K562 (cell line): ENCODE measurements around the gene STAT4. TPM values are rescaled to one million over a fixed set of nuclear protein-coding genes. Genes with fewer than 3 reads are reported as not detected.

ENCODE experiments used
- FOXK2 ChIP-seq, 2 experiments: fragments of 450-650 bp; IDR thresholded peaks in 1 of 2; conservative IDR thresholded peaks in 1 of 2; 2 replicates each; pipeline ENCODE4 v1.6.1; 2016; ENCODE audit warnings: low read depth in 2 of 2, mild to moderate bottlenecking in 1 of 2
- GTF2A2 ChIP-seq: IDR thresholded peaks from 2 replicates; pipeline ENCODE4 v1.6.1; 2016; ENCODE audit warnings: mild to moderate bottlenecking, missing genetic modification characterization, missing compliant biosample characterization
- MYC ChIP-seq, 2 experiments: fragments of 250-450 bp in 1 of 2; sonication (Bioruptor Pico) in 1 of 2; IDR thresholded peaks; 2 replicates each; pipeline versions ENCODE4 v1.5.1 to v1.6.1; 2012 to 2021; ENCODE audit warnings: low read depth in 2 of 2, borderline replicate concordance in 1 of 2, improper control_type of control experiment in 1 of 2, low read length in 1 of 2, mild to moderate bottlenecking in 1 of 2, moderate library complexity in 1 of 2
- TAF1 ChIP-seq: IDR thresholded peaks from 2 replicates; pipeline ENCODE4 v1.6.1; 2011; ENCODE audit warnings: mild to moderate bottlenecking, low read length, moderate library complexity; ENCODE audit not compliant: insufficient read depth, control insufficient read depth, severe bottlenecking; ENCODE audit errors: extremely low read depth
- TAF9B ChIP-seq: fragments of 450-650 bp; IDR thresholded peaks from 2 replicates; pipeline ENCODE4 v1.6.1; 2018; ENCODE audit warnings: mild to moderate bottlenecking; ENCODE audit not compliant: partially characterized antibody
- ZNF780A ChIP-seq: fragments of 250-450 bp; sonication (Bioruptor Pico); IDR thresholded peaks from 2 replicates; pipeline ENCODE4 v1.5.0; 2021; ENCODE audit warnings: mild to moderate bottlenecking
- polyA plus RNA-seq, 8 experiments: library from polyadenylated mRNA; depleted of rRNA in 4 of 8; stranded (reverse) in 5 of 8; unstranded in 3 of 8; fragments of >200 nt; fragmentation: Nextera tagmentation in 2 of 8; fragmentation: Illumina TruSeq in 1 of 8; extraction: Ambion mirVana in 2 of 8; extraction: Trizol in 1 of 8; gene quantifications; 2 replicates each; pipeline versions ENCODE4 v1.2.1 to v1.2.3, GENCODE V29; 2011 to 2014; ENCODE audit warnings: inconsistent platforms in 1 of 8, missing spikeins in 1 of 8
- total RNA-seq, 7 experiments: library from RNA; depleted of rRNA in 6 of 7; stranded (reverse); fragments of >200 nt in 6 of 7; fragmentation: Illumina TruSeq in 2 of 7; extraction: Trizol in 2 of 7; gene quantifications; 2 replicates each; pipeline versions ENCODE4 v1.2.1 to v1.2.3, GENCODE V29; 2011 to 2021; ENCODE audit warnings: low replicate concordance in 1 of 7
- TF ChIP-seq, protein P1 (sequence below): fragments of 200-800 bp; sonication (Bioruptor generic); IDR thresholded peaks from 2 replicates; pipeline ENCODE4 v1.6.1; 2017; ENCODE audit warnings: missing genetic modification characterization, missing compliant biosample characterization
- TF ChIP-seq, protein P2 (sequence below), 3 experiments: fragments of 200-800 bp in 1 of 3; sonication (Bioruptor generic) in 1 of 3; sonication (generic) in 1 of 3; formaldehyde crosslinking in 1 of 3; IDR thresholded peaks; 2 replicates each; pipeline versions ENCODE4 v1.6.1 to v1.8.0; 2016 to 2022; ENCODE audit warnings: mild to moderate bottlenecking in 2 of 3, missing compliant biosample characterization in 2 of 3, missing genetic modification characterization in 2 of 3, missing genetic modification reagents in 1 of 3
- TF ChIP-seq, protein P3 (sequence below): fragments of 450-650 bp; IDR thresholded peaks from 2 replicates; pipeline ENCODE4 v1.6.1; 2016
- TF ChIP-seq, protein P4 (sequence below), 2 experiments: fragments of 450-650 bp; formaldehyde crosslinking in 1 of 2; IDR thresholded peaks; 2 replicates each; pipeline versions ENCODE4 v1.4.0 to v1.6.1; 2014 to 2020; ENCODE audit warnings: mild to moderate bottlenecking in 2 of 2, borderline replicate concordance in 1 of 2, low read depth in 1 of 2

Gene STAT4
- total and polyA plus RNA-seq, 9 of the 15 experiments (the other 6 are each of a cell fraction or from before 2014, with no cell fraction given) = 0.01 to 0.06 (median 0.03) TPM; not detected in 6

DNA sequence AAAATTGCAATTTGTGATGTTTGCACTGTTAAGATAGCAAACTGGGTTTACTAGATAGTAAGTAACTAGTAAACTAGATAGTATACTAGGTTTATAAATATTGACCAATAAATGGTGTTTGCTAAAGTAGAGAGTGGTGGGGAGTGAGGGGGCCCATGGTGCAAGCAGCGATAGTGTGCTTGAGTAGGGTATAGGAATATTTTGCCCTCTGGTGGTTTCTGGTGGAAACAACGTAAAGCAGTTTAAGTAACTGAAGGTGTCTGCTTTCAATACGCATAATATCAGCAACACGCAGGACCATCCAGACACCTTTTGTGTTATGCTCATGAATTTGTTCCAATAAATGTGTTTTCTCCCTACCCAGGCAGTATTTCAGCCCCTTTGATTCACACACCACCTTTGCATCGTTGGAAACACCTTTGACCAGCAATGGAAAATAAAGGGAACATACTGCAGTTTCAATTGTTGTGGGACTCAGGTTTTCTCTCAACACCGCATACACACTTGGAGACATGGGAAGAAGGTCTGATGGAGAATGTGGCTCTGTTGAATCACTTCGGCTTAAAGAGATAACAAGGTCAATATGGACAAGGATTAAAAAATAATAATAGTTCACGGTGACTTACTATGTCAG lies 120.2 kb downstream of the STAT4 start (continued):
- TF ChIP-seq, protein P1, sequence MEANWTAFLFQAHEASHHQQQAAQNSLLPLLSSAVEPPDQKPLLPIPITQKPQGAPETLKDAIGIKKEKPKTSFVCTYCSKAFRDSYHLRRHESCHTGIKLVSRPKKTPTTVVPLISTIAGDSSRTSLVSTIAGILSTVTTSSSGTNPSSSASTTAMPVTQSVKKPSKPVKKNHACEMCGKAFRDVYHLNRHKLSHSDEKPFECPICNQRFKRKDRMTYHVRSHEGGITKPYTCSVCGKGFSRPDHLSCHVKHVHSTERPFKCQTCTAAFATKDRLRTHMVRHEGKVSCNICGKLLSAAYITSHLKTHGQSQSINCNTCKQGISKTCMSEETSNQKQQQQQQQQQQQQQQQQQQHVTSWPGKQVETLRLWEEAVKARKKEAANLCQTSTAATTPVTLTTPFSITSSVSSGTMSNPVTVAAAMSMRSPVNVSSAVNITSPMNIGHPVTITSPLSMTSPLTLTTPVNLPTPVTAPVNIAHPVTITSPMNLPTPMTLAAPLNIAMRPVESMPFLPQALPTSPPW (CRISPR knock-in tag) = peak; percentile 38
- TF ChIP-seq GTF2A2 (tag) = no peak
- TF ChIP-seq, protein P2, sequence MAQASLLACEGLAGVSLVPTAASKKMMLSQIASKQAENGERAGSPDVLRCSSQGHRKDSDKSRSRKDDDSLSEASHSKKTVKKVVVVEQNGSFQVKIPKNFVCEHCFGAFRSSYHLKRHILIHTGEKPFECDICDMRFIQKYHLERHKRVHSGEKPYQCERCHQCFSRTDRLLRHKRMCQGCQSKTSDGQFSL (CRISPR knock-in tag; IDR thresholded peaks at IDR 0.05) = no peak
- TF ChIP-seq, protein P2 (tag; IDR thresholded peaks at IDR 0.05) = no peak
- TF ChIP-seq, protein P3, sequence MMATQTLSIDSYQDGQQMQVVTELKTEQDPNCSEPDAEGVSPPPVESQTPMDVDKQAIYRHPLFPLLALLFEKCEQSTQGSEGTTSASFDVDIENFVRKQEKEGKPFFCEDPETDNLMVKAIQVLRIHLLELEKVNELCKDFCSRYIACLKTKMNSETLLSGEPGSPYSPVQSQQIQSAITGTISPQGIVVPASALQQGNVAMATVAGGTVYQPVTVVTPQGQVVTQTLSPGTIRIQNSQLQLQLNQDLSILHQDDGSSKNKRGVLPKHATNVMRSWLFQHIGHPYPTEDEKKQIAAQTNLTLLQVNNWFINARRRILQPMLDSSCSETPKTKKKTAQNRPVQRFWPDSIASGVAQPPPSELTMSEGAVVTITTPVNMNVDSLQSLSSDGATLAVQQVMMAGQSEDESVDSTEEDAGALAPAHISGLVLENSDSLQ = no peak
- no peak for TF ChIP-seq TAF9B
- TF ChIP-seq, protein P4, sequence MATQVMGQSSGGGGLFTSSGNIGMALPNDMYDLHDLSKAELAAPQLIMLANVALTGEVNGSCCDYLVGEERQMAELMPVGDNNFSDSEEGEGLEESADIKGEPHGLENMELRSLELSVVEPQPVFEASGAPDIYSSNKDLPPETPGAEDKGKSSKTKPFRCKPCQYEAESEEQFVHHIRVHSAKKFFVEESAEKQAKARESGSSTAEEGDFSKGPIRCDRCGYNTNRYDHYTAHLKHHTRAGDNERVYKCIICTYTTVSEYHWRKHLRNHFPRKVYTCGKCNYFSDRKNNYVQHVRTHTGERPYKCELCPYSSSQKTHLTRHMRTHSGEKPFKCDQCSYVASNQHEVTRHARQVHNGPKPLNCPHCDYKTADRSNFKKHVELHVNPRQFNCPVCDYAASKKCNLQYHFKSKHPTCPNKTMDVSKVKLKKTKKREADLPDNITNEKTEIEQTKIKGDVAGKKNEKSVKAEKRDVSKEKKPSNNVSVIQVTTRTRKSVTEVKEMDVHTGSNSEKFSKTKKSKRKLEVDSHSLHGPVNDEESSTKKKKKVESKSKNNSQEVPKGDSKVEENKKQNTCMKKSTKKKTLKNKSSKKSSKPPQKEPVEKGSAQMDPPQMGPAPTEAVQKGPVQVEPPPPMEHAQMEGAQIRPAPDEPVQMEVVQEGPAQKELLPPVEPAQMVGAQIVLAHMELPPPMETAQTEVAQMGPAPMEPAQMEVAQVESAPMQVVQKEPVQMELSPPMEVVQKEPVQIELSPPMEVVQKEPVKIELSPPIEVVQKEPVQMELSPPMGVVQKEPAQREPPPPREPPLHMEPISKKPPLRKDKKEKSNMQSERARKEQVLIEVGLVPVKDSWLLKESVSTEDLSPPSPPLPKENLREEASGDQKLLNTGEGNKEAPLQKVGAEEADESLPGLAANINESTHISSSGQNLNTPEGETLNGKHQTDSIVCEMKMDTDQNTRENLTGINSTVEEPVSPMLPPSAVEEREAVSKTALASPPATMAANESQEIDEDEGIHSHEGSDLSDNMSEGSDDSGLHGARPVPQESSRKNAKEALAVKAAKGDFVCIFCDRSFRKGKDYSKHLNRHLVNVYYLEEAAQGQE (IDR thresholded peaks at IDR 0.05; ENCODE audit: borderline replicate concordance) = peak; percentile 46; the same call in 1 of the 2 replicates
- TF ChIP-seq, protein P4 (CRISPR knock-in tag; IDR thresholded peaks at IDR 0.05; ENCODE audit: low read depth) = no peak
- no peak for TF ChIP-seq TAF1
- no peak for TF ChIP-seq MYC (IDR thresholded peaks at IDR 0.05; ENCODE audit: low read depth, low read length)
- no peak for TF ChIP-seq MYC (CRISPR knock-in tag; IDR thresholded peaks at IDR 0.05; ENCODE audit: borderline replicate concordance, low read depth)
- TF ChIP-seq FOXK2 (conservative IDR thresholded peaks at IDR 0.05 in 1 of 2, IDR thresholded peaks at IDR 0.05 in 1 of 2; ENCODE audit: low read depth in 2 of 2) = peak in 1 of 2 experiments; percentile 37; a peak in 1 of 4 replicates
- no peak for TF ChIP-seq ZNF780A (CRISPR knock-in tag)
- TF ChIP-seq, all 486 proteins: peak for 7
